CD4-positive, alpha-beta memory T cell (primary cell): Measurements from ENCODE around the gene MYO5B. TPM values are rescaled to one million over a fixed set of nuclear protein-coding genes. Genes with fewer than 3 reads are reported as not detected.
A peak's percentile ranks its signal among the peaks of the same experiment; 100 is the strongest.

Experiments
- CTCF ChIA-PET: fragments of 350-600 bp; sonication (Branson Sonifier 250); formaldehyde crosslinking; loops from one replicate; lab custom pipeline; 2021; ENCODE audit warnings: inconsistent platforms; ENCODE audit not compliant: partially characterized antibody; lab: Charles Lee
- POLR2A ChIA-PET: fragments of 350-600 bp; sonication (Branson Sonifier 250); formaldehyde crosslinking; loops from one replicate; lab custom pipeline; 2021; ENCODE audit not compliant: partially characterized antibody; lab: Charles Lee
- DNase-seq, 5 donors: peaks; one replicate each; pipeline versions ENCODE4 v3.0.0 to v3.0.0-alpha.2; 2020 to 2022; ENCODE audit warnings: mixed read lengths in 1 of 5
- H3K27ac ChIP-seq: one replicate; pipeline ENCODE4 v1.7.0; 2013; ENCODE audit warnings: low read depth, low read length
- H3K27me3 ChIP-seq: 2 replicates; pipeline ENCODE4 v1.7.0; 2013; ENCODE audit warnings: mild to moderate bottlenecking, low read length, moderate library complexity; ENCODE audit not compliant: insufficient read depth
- H3K36me3 ChIP-seq: 2 replicates; pipeline ENCODE4 v1.7.0; 2013; ENCODE audit warnings: mild to moderate bottlenecking, low read length, moderate library complexity; ENCODE audit not compliant: insufficient read depth
- H3K4me1 ChIP-seq: 2 replicates; pipeline ENCODE4 v1.7.0; 2013; ENCODE audit warnings: mild to moderate bottlenecking, low read length, moderate library complexity; ENCODE audit not compliant: insufficient read depth
- H3K4me3 ChIP-seq, 2 donors: one replicate each; pipeline ENCODE4 v1.7.0; 2013; ENCODE audit warnings: low read length in 2 of 2, mild to moderate bottlenecking in 1 of 2
- H3K9me3 ChIP-seq, 2 donors: one replicate each; pipeline ENCODE4 v1.7.0; 2013; ENCODE audit warnings: low read length in 2 of 2, control low read depth in 1 of 2; ENCODE audit not compliant: control insufficient read depth in 1 of 2
- H3K27ac Mint-ChIP-seq, 7 donors: one replicate each; pipeline ENCODE4 v1.8.0; 2020 to 2021; ENCODE audit warnings: mixed read lengths in 7 of 7, mild to moderate bottlenecking in 6 of 7, inconsistent platforms in 3 of 7, moderate library complexity in 3 of 7
- H3K27me3 Mint-ChIP-seq, 2 donors: one replicate each; pipeline ENCODE4 v1.8.0; 2020 to 2021; ENCODE audit warnings: mixed read lengths in 2 of 2
- H3K36me3 Mint-ChIP-seq, 2 donors: one replicate each; pipeline ENCODE4 v1.8.0; 2020 to 2021; ENCODE audit warnings: mixed read lengths in 2 of 2, inconsistent platforms in 1 of 2, mild to moderate bottlenecking in 1 of 2
- H3K4me1 Mint-ChIP-seq, 4 donors: one replicate each; pipeline ENCODE4 v1.8.0; 2020 to 2021; ENCODE audit warnings: mixed read lengths in 4 of 4, mild to moderate bottlenecking in 1 of 4
- H3K4me3 Mint-ChIP-seq, 8 donors: one replicate each; pipeline ENCODE4 v1.8.0; 2020 to 2021; ENCODE audit warnings: mixed read lengths in 8 of 8, mild to moderate bottlenecking in 7 of 8, moderate library complexity in 6 of 8, inconsistent platforms in 3 of 8
- H3K9me3 Mint-ChIP-seq, 8 donors: one replicate each; pipeline ENCODE4 v1.8.0; 2020 to 2021; ENCODE audit warnings: mixed read lengths in 8 of 8, mild to moderate bottlenecking in 5 of 8, inconsistent platforms in 3 of 8, moderate library complexity in 1 of 8
- intact Hi-C: fragments of 100-400 bp; cut with micrococcal nuclease; formaldehyde crosslinking; loops from one replicate; pipeline ENCODE4 v1.15.1; 2023
- polyA plus RNA-seq, 2 donors: library from polyadenylated mRNA; unstranded; fragments of 300-500 nt; fragmentation: Illumina TruSeq; gene quantifications; one replicate each; pipeline ENCODE4 v1.2.3, GENCODE V29; 2021
- total RNA-seq, 2 experiments: library from RNA; stranded (reverse); gene quantifications; one replicate each; pipeline ENCODE4 v1.2.3, GENCODE V29; 2021

Gene MYO5B
- total and polyA plus RNA-seq, 4 experiments from 2014 or later: 0.02 TPM; not detected in 3

- peaks cover 0 to 6% (median under 1%) of the 10 kb centered on the region in 8 donors for H3K9me3 Mint-ChIP-seq
- Histone ChIP-seq H3K36me3 (no peaks in the 10 kb centered on the region), H3K4me1 (no peaks in the 10 kb centered on the region), H3K27ac (no peak overlapping the region), H3K9me3 (no peaks in the 10 kb centered on the region), H3K27me3 (no peaks in the 10 kb centered on the region), H3K4me3 (no peak overlapping the region)
- ChIA-PET CTCF (no interaction called here), POLR2A (no interaction called here)
- no peak for DNase-seq
- no peaks in the 10 kb centered on the region for H3K36me3 Mint-ChIP-seq
- H3K4me1 Mint-ChIP-seq: no peaks in the 10 kb centered on the region
- H3K4me3 Mint-ChIP-seq: no peak overlapping the region
- peaks cover 16 to 23% of the 10 kb centered on the region in 2 donors for H3K27me3 Mint-ChIP-seq
- intact Hi-C loops: no loop called here
- H3K27ac Mint-ChIP-seq: no peak overlapping the region
These were observed 52.4 kb downstream of the MYO5B start for GRCh38 chr18:50142441-50143120.

- H3K36me3 Mint-ChIP-seq: no peaks in the 10 kb centered on the region
- intact Hi-C loops: no loop called here
- H3K4me1 ChIP-seq: no peaks in the 10 kb centered on the region
- no peak for DNase-seq
- POLR2A ChIA-PET: no interaction called here
- no peak overlapping the region for H3K4me3 Mint-ChIP-seq
- no peak overlapping the region for H3K27ac ChIP-seq
- H3K9me3 Mint-ChIP-seq: peaks cover 0 to 5% (median 0%) of the 10 kb centered on the region in 8 donors
- CTCF ChIA-PET: no interaction called here
- no peaks in the 10 kb centered on the region for H3K4me1 Mint-ChIP-seq
- no peak overlapping the region for H3K27ac Mint-ChIP-seq
- H3K27me3 Mint-ChIP-seq: peaks cover 17 to 31% of the 10 kb centered on the region in 2 donors
- no peaks in the 10 kb centered on the region for H3K27me3 ChIP-seq
- H3K9me3 ChIP-seq: no peaks in the 10 kb centered on the region
- no peak overlapping the region for H3K4me3 ChIP-seq
- no peaks in the 10 kb centered on the region for H3K36me3 ChIP-seq
These were observed 56.5 kb downstream of the MYO5B start for GRCh38 chr18:50138181-50139064.

GRCh38 chr18:50135903-50136302 lies 59.0 kb downstream of the MYO5B start:
- DNase-seq: no peak
- CTCF ChIA-PET: no interaction called here

GRCh38 chr18:50133526-50133925 lies 61.4 kb downstream of the MYO5B start:
- H3K4me1 ChIP-seq: no peaks in the 10 kb centered on the region
- ChIA-PET POLR2A (no interaction called here), CTCF (no interaction called here)
- no peak for DNase-seq
- intact Hi-C loops: no loop called here
- H3K36me3 ChIP-seq: no peaks in the 10 kb centered on the region
- peaks cover 0 to 2% (median 0%) of the 10 kb centered on the region in 4 donors for H3K4me1 Mint-ChIP-seq
- H3K27ac Mint-ChIP-seq: peak overlapping the region in 1 of 7 donors; percentile 22
- peaks cover 0 to 5% (median 0%) of the 10 kb centered on the region in 8 donors for H3K9me3 Mint-ChIP-seq
- H3K9me3 ChIP-seq: no peaks in the 10 kb centered on the region
- peaks cover 23 to 40% of the 10 kb centered on the region in 2 donors for H3K27me3 Mint-ChIP-seq
- no peak overlapping the region for H3K4me3 ChIP-seq
- H3K4me3 Mint-ChIP-seq: no peak overlapping the region
- no peaks in the 10 kb centered on the region for H3K27me3 ChIP-seq
- no peak overlapping the region for H3K27ac ChIP-seq
- H3K36me3 Mint-ChIP-seq: no peaks in the 10 kb centered on the region

More at GRCh38 chr18:50135903-50136302, 59.0 kb downstream of the MYO5B start:
- H3K27ac ChIP-seq: no peak overlapping the region
- H3K4me3 ChIP-seq: no peak overlapping the region
- Mint-ChIP-seq H3K4me3 (no peak overlapping the region), H3K27me3 (peaks cover 21 to 37% of the 10 kb centered on the region in 2 donors), H3K9me3 (peaks cover 0 to 5% (median 0%) of the 10 kb centered on the region in 8 donors), H3K27ac (no peak overlapping the region), H3K4me1 (no peaks in the 10 kb centered on the region), H3K36me3 (no peaks in the 10 kb centered on the region)
- POLR2A ChIA-PET: no interaction called here
- H3K27me3 ChIP-seq: no peaks in the 10 kb centered on the region
- intact Hi-C loops: no loop called here
- no peaks in the 10 kb centered on the region for H3K9me3 ChIP-seq
- H3K36me3 ChIP-seq: no peaks in the 10 kb centered on the region
- no peaks in the 10 kb centered on the region for H3K4me1 ChIP-seq

GRCh38 chr18:50131591-50131990 lies 63.4 kb downstream of the MYO5B start:
- peaks cover 17 to 34% of the 10 kb centered on the region in 2 donors for H3K27me3 Mint-ChIP-seq
- peaks cover 0 to 2% (median 0%) of the 10 kb centered on the region in 4 donors for H3K4me1 Mint-ChIP-seq
- Histone ChIP-seq H3K4me3 (no peak overlapping the region), H3K27me3 (no peaks in the 10 kb centered on the region), H3K4me1 (no peaks in the 10 kb centered on the region), H3K9me3 (no peaks in the 10 kb centered on the region), H3K36me3 (no peaks in the 10 kb centered on the region), H3K27ac (no peak overlapping the region)
- intact Hi-C loops: no loop called here
- no peak overlapping the region for H3K27ac Mint-ChIP-seq
- DNase-seq: no peak
- POLR2A ChIA-PET: no interaction called here
- no peaks in the 10 kb centered on the region for H3K36me3 Mint-ChIP-seq
- no peaks in the 10 kb centered on the region for H3K9me3 Mint-ChIP-seq
- CTCF ChIA-PET: no interaction called here
- no peak overlapping the region for H3K4me3 Mint-ChIP-seq

GRCh38 chr18:50128506-50129271 lies 66.3 kb downstream of the MYO5B start:
- intact Hi-C loops: no loop called here
- no peak overlapping the region for H3K27ac Mint-ChIP-seq
- no peak overlapping the region for H3K4me3 ChIP-seq
- POLR2A ChIA-PET: no interaction called here
- H3K27me3 Mint-ChIP-seq: peaks cover 16 to 32% of the 10 kb centered on the region in 2 donors
- no peak overlapping the region for H3K27ac ChIP-seq
- no peaks in the 10 kb centered on the region for H3K9me3 ChIP-seq
- H3K4me1 ChIP-seq: no peaks in the 10 kb centered on the region
- H3K36me3 ChIP-seq: no peaks in the 10 kb centered on the region
- no peaks in the 10 kb centered on the region for H3K36me3 Mint-ChIP-seq
- CTCF ChIA-PET: no interaction called here
- no peak for DNase-seq
- H3K4me3 Mint-ChIP-seq: no peak overlapping the region
- no peaks in the 10 kb centered on the region for H3K9me3 Mint-ChIP-seq
- H3K27me3 ChIP-seq: no peaks in the 10 kb centered on the region
- peaks cover 0 to 2% (median 0%) of the 10 kb centered on the region in 4 donors for H3K4me1 Mint-ChIP-seq
